Right ventricle myocardium superior (tissue), 1 donor: Measurements from ENCODE around the gene MED31. TPM values are rescaled to one million over a fixed set of nuclear protein-coding genes. Genes with fewer than 3 reads are reported as not detected.
"Not testable (repeated sequence)": the region's sequence is repeated elsewhere in the genome, so short reads cannot be mapped to it uniquely, and the experiment has no call there.

ENCODE experiments used
- ATAC-seq: fragments of 200-7000 bp; cut with Tn5 transposase; one replicate; pipeline ENCODE4 v1.9.1; 2020; ENCODE audit warnings: mild to moderate bottlenecking; ENCODE audit not compliant: poor library complexity
- DNase-seq: peaks from one replicate; pipeline ENCODE4 v3.0.0-alpha.2; 2020
- intact Hi-C: fragments of 100-400 bp; cut with DNase I; formaldehyde crosslinking; loops from one replicate; pipeline ENCODE4 v1.11.2; 2022
- long read RNA-seq: library from polyadenylated mRNA; unstranded; transcript quantifications from one replicate; pipeline ENCODE4 v2.0.0, GENCODE V29; 2021
- total RNA-seq: library from RNA; stranded (reverse); fragmentation: NEBNext Ultra II Directional; extraction: Animal tissue kit (Norgen Biotek cat#: 25700); gene quantifications from one replicate; pipeline ENCODE4 v1.2.1, GENCODE V29; 2021
- donor health status: DM: no; HTN: yes; CAD: no; lungs with severe emphysema.

MED31 gene
- total RNA-seq, result 14.5 TPM
- long read RNA-seq, transcript MED31-201 (4 exons, 1,654 nt), result major isoform, 11 of 11 reads
- long read RNA-seq, partial matches to known transcripts, result 0 of 11 reads
- long read RNA-seq, other reads (novel, unspliced or antisense), result 0 of 11 reads

DNA sequence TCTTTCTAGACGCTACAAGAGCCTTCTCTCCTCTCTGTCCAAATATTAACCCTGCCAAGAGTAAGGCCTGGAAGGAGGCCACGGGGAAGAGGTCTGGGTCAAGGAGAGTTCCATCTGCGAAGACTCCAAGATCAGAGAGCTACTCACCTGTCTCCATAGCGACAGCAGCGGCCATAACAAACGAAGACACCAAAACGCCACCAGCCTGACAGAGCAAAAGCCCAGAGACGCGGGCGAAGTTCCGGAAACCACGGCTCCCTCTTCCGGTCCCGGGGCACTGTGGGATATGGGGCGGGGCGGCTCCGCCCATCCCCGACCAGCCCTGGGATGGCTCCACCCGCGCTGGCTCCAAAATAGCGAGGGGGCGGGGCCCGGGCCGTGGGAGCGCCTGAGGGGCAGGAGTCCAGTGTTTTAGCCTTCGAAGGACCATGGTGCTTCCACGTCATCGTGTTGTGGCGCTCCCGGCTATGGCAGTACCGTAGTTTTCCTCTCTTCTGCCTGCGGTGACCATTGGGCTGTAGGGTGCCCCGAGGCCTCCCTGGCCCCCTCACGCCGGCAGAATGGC lies at the start of gene MED31, which contains the start of gene C17orf100:
MED31 (minus strand) TSS at position 252 of the 565 bp plus-strand sequence; CDS start at position 175, 77 bp downstream.
C17orf100 (plus strand) TSS at position 409 of the 565 bp plus-strand sequence; CDS start at position 561, 152 bp downstream.
- peak; percentile 97 for DNase-seq
- intact Hi-C loops, result no loop called here
- ATAC-seq, result peak; percentile 99

DNA sequence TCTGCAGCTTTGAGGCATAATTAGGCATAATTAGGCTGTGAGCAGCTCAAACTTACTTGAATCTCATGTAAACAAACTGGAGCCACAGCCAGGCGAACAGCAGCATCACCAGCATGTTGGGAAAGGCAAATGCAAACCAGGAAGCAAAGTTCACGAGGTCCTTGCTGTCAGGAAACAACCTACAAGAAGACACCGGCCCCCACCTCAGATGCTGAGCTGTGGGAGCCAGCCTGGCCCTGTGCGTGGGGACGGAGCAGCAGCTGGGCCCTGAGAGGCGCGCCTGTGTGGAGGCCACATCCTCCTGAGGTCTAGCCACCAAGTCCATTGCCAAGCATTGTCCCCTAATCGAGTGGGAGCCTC lies 49.5 kb upstream of the MED31 start:
- ATAC-seq, result no peak
- intact Hi-C loops, result no loop called here
- DNase-seq, result no peak

DNA sequence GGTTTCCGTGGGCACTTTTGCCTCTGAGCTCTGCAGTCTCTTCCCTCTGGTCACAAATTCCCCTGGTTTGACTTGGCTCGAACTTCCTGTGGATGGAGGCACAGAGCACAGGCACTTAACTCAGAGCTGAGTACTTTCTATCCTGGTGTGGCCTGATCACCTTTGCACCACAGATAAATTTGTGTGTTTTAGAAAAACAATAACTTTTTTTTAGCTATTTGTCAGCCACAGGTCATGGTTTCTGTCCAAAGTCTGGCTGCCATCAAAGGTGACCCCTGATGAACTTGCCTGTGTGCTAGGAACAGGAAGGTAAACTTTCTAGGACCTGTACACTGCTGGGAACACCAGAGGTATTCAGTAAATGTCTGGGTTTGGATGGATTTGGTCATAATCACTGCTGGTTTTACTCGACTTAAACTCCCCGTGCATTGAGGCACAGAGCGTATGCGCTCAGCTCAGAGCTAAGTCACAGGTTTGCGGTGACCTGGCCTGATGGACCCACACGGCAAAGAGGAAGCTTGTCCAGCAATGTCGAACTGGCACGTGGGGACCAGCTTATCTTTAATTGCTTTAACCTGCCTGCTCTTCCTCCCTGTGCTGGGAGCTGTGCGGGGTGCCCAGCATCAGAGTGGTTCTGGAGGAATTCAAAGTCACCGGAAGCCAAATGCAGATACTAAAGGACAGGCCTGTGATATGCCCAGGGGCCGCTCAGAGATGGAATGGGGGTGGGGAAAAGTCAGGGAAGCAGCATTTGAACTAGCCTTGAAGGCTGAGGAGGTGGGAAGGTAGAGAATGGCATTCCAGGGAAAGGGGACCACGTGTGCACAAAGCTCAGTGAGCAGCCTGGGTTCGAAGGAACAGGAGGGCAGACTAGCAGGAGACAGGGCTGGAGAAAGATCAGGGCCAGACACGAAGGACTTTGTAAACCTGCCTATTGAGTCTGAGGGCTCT lies 48.9 kb upstream of the MED31 start:
- ATAC-seq, result no peak
- no peak for DNase-seq
- intact Hi-C loops, result no loop called here

DNA sequence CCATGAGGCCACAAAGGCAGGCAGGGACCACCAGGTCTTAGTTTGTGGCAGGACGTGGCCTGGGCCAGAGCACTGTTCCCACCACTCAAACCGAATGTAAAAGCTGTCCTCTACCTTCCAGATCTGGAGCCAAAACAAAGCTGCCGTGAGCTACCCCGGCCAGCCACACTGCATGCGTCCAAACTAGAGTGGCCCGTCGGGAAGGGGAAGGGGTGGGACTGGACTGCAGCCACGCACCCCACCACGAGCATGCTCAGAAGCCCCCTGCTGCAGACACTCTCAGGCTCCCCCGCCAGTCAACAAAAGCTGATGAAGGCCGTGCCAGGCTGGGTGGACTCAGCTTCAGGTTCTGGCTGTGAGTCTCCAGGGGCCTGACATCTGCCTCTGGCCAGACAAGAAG lies 46.6 kb upstream of the MED31 start:
- intact Hi-C loops, result no loop called here
- ATAC-seq (no peak), DNase-seq (no peak)

DNA sequence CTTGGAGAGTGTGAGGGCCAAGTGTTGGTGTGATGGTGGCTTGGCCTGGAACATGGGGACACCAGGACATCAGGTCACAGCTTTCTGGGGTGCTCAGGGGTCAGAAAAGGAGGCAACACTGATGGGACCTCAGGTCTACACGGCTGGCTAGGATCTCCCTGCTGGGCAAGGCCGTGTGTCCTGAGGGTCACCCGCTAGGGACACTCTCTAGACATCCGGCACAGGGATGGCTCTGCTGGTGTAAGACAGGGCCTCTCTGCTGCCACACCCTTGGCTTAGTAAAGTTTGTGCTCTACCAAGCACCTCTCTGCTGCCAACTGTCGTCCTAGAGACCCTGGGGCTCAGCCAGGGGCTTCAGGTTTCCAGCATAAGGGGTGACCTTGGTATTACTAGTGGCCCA lies 45.5 kb upstream of the MED31 start:
- ATAC-seq (no peak), DNase-seq (no peak)
- intact Hi-C loops, result no loop called here

DNA sequence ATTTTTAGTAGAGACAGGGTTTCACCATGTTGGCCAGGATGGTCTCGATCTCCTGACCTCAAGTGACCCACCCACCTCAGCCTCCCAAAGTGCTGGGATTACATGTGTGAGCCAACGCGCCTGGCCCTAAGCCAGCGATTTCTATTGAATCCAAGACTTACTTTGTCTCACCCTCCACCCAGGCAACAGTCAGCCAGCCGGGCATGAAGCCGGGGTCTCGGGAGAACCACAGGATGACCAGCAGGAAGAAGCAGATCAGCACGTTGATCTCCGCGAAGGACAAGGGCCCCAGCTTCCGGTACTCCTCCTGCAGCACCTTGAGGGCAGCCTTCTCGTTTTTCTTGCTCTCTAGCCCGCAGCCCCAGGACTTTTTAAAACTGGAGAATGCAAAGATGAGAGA lies 44.2 kb upstream of the MED31 start:
- no peak for ATAC-seq
- DNase-seq, result no peak
- intact Hi-C loops, result no loop called here

DNA sequence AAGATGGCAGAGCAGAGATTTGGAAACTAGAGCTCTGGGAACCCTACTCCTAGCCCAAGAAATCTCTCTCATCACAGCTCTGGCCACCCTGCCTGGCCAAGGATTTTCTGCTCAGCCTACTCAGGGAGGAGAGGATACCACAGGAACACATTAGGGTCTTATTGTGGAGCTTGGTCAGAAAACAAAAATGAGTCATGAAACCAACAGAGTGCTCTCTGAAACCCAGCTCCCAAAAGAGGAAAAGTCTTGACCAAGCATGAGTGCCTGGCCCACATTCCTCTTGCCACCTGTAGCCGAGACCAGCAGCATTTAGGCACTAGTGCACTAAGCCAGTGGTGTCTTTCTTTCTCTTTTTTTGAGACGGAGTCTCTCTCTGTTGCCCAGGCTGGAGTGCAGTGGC lies 43.6 kb upstream of the MED31 start:
- intact Hi-C loops, result no loop called here
- ATAC-seq (no peak), DNase-seq (no peak)

DNA sequence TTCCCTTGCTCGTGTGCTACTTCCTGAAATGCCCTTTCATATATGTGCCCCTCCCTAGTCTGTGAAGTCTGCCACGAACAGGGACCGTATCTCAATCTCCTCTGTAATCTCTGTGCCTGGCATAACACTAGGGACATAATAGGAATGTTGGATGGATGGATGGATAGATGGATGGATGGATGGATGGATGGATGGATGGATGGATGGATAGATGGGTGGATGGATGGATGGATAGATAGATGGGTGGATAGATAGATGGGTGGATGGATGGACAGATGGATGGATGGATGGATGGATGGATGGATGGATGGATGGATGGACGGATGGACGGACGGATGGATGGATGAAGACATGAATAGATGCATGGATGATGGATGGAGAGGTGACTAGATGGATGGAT lies 40.6 kb upstream of the MED31 start:
- DNase-seq, intact Hi-C loops, ATAC-seq: not testable (repeated sequence)

DNA sequence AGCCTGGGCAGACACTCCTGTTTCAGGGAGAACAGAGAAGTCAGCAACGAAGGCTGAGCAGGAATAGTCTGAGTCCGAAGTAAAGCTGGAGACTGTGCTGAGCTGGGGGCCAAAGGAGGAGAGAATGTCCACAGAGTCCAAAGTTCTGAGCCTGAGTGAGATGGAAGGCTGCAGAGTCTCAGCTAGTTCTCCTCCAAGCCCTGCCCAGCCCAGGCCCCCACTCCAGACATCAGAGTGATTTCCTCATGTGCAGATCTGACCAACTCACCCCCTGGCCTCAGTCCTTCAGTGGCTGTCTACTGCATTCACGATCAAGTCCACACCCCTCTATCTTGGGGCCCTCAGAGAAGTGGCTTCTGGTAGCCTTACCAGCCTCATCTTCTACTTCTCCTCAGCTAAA lies 40.1 kb upstream of the MED31 start:
- no peak for ATAC-seq
- intact Hi-C loops, result no loop called here
- no peak for DNase-seq

DNA sequence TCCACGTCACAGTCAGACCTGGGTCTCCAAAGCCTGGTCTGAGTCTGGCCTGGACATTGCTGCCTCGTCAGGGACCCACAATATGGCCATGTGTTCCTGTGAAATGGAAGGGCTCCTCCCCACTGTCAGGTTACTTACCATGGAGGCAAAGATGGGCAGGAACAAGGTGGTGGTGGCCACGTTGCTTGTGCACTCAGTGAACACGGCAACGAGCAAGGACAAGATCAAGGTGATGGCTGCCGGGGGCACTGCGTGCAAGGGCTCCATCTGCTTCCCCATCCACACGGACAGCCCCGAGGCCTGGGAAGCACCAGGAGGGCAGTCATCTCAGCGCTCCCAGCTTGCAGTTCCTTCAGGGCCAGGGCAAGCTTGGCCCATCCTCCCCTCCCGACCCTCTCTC lies 39.2 kb upstream of the MED31 start:
- ATAC-seq (no peak), DNase-seq (no peak)
- intact Hi-C loops, result no loop called here

DNA sequence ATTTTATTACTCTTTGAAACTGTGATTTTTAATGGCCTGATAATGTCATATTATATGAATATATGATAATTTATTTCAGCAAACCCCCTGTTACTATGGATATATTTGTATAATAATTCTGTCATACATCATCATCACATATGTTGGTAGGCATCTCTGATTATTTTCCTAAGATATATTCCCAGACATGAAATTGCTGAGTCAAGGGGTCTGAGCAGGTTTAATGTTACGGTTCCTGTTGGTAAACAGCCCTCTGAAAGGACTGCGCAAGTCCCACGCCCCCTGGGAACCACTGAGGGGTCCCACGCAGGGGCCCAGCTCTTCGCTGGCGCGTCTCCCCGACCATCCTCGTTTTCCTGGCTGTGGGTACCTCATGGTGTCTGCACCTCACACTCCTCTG lies 37.5 kb upstream of the MED31 start:
- no peak for DNase-seq
- intact Hi-C loops, result no loop called here
- ATAC-seq, result no peak

DNA sequence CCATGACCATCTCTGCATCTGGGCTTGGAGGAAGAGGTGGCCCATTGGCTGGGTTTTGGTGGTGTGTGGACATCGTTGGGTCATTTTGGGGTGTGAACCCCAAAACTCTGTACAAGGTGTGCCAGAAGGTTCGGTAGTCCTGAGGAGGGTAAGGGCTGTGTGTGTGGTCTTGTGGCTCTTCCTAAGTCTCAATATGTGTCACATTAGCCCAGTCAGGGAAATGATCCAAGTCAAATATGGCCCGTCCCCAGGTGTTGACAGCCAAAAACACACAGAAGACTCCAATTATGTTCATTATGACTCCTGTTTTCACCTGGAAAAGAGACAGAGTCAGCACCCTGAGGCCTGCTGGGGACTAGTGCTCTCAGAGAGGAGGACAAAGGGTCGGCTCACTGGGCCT lies 34.6 kb upstream of the MED31 start:
- DNase-seq (no peak), ATAC-seq (no peak)
- intact Hi-C loops, result no loop called here

DNA sequence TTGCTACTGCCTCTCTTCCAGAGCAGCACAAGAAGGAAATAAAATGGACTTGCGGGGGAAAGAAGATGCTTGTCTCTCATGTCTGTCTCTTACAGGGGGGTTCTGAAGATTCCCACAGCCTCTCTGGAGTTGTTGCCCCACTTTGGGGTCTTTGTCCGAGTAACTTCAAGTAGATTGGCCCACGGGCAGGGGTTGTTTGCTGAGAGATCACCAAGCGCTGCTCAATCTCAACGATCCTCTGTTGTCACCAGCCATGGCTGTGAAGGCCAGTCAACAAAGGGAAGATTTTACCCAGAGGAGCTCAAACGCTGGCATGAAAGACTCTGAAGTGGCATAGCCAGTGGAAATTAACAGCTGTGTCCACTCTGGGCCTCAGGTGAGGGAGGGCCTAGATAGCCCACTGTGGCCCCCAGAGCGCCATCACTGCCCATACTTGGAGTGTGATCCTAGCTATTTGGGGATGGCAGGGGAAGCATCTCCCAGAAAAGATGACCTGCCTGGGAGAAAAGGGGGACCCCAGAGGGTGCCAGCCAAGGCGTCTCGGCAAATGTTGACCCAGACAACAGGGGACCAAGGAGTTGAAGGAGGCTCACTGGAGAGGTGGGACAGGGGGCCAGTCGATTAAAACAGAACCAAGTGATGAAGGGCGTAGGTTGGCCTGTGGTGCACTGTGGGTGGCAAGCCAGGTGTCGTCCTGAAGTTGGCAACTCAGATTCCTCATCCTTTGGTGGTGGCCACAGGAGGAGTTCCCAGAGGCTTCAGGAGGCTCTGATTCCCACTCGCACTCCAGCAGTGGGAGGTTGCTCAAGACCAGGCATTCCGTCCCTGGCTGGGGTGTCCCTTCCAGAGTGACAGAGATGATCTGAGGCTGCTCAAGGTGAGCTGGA lies 33.7 kb upstream of the MED31 start:
- intact Hi-C loops, result no loop called here
- no peak for DNase-seq
- no peak for ATAC-seq

DNA sequence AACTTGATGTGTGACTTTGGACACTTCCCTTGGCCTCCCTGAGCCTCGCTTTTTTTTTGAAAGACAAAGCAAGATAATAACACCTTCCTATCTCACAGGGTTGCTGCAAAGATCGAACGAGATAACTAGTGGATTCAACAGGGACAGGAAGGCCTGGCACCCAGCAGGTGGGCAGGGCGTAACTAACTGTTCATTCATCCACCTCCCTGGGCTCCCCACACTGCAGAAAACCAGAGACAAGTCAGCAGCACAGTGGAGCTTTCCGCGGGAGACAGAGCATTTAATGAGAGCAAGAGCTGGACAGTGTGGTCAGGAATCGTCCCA lies 33.0 kb upstream of the MED31 start:
- intact Hi-C loops, result no loop called here
- DNase-seq (no peak), ATAC-seq (no peak)

DNA sequence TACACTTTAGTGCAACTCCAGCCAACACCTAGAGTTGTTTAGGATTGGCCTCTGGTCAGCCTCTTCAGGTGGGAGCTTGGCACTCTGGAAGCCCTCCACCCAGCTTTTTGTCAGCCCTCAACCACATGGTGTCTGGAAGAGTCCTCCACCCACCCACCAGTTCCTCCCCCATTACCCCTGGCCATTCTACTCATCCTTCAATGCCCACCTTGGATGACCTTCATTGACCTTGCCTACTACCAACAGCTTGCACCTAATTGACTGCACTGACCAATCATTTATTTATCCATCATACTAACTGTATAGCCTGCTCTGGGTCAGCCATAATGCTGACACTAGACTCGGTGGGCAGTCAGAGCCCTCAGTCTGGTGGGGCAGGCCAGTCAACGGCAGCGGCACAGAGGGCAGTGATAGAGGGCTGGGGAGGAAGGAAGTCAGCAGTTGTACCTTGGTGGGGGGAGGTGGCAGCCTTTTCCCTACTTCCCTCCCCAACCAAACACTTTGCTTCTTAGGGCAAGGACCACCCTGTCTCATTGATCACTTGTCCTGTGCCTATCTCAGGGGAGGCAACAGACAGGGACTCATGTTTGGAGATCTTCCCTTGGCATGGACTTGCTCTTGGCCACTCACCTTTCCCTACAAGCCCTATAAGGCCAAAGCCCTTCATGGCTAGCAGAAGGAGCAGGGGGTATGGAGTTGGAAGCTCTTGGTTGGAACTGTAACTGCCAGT lies 32.5 kb upstream of the MED31 start:
- DNase-seq, result no peak
- intact Hi-C loops, result no loop called here
- ATAC-seq, result no peak

DNA sequence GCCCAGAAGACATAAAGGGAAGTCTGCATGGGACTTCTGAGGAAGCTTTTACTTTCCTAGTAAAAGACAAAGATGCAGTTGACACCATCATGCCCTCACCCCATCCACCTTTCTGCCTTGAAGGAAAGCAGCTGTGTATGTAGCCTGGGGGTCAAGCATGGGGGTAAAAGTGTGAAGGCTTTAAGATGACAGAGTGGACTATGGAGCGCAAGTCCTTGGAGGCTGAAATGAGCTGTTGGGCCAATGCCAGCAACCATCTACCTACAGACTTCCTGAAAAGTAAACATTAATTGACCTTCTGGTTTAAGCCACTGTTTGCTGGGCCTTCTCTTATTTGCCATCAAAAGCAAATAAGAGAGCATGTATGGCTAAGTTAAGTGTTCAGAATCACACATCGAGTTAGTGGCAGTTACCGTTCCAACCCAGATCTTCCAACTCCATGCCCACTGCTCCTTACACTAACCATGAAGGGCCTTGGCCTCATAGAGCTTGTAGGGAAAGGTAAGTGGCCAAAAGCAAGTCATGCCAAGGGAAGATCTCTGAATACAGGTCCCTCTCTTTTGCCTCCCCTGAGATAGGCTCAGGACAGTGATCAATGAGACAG lies 31.8 kb upstream of the MED31 start:
- no peak for ATAC-seq
- intact Hi-C loops, result no loop called here
- DNase-seq, result no peak

DNA sequence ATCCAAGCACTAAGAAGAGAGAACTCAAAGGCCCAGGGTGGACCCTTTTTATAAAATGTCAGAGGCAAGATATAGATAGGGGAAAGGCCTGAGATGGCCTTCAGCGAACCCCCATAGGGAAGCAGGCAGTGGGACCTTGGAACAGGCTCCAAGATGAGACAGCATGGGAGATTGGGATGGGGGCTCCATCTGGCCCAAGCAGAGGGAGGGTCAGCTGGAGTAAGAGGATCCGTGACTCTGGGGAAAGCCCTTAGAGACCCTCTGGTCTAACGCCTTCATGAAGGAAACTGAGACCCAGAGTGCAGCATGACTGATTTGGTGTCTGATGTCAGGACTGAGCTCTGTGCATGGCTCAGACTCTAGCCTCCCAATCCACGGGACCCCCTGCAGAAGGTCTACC lies 30.9 kb upstream of the MED31 start:
- DNase-seq, result no peak
- intact Hi-C loops, result no loop called here
- ATAC-seq, result no peak

DNA sequence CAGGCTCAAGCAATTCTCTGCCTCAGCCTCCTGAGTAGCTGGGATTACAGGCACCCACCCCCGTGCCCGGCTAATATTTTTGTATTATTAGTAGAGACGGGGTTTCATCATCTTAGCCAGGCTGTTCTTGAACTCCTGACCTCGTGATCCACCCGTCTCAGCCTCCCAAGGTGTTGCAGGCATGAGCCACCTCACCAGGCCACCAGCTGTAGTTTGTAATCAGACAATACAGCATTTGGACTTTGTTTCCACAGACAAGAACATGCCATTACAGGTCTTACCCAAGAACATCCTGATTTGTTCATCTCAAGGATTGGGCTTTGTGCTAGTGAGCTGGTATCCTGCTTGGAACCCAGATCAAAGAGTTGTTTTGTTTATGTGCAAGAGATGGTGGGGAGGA lies 30.3 kb upstream of the MED31 start:
- intact Hi-C loops, result no loop called here
- DNase-seq, result no peak
- ATAC-seq, result no peak
